H1 (cell line): ENCODE measurements around the gene DCTN2. TPM values are rescaled to one million over a fixed set of nuclear protein-coding genes. Genes with fewer than 3 reads are reported as not detected.

Experiments
- JUND ChIP-seq: IDR thresholded peaks from 2 replicates; pipeline ENCODE4 v1.6.1; 2011; ENCODE audit warnings: mild to moderate bottlenecking, improper control_type of control experiment, low read length
- KDM1A ChIP-seq: fragments of 200-600, 300-600 bp; sonication (generic); IDR thresholded peaks from 2 replicates; pipeline ENCODE4 v1.7.1; 2016; ENCODE audit warnings: mild to moderate bottlenecking, low read length, borderline replicate concordance
- PHF8 ChIP-seq: fragments of 200-600 bp; sonication (generic); conservative IDR thresholded peaks from 2 replicates; pipeline ENCODE4 v1.7.1; 2012; ENCODE audit warnings: low read depth, mild to moderate bottlenecking, inconsistent platforms, low read length, moderate library complexity
- POLR2AphosphoS5 ChIP-seq: IDR thresholded peaks from 2 replicates; pipeline ENCODE4 v1.6.1; 2011; ENCODE audit warnings: low read depth, low read length
- RBBP5 ChIP-seq: IDR thresholded peaks from 2 replicates; pipeline ENCODE4 v1.7.1; 2012; ENCODE audit warnings: low read depth, mild to moderate bottlenecking, inconsistent platforms, low read length, moderate library complexity, borderline replicate concordance
- SIX5 ChIP-seq: IDR thresholded peaks from 2 replicates; pipeline ENCODE4 v1.6.1; 2011; ENCODE audit warnings: mild to moderate bottlenecking, low read depth, low read length
- SP2 ChIP-seq: IDR thresholded peaks from 2 replicates; pipeline ENCODE4 v1.6.1; 2012; ENCODE audit warnings: mild to moderate bottlenecking, low read length, inconsistent platforms
- YY1 ChIP-seq: IDR thresholded peaks from 2 replicates; pipeline ENCODE4 v1.6.1; 2011; ENCODE audit warnings: low read depth, mild to moderate bottlenecking, low read length
- ZNF274 ChIP-seq: IDR thresholded peaks from 2 replicates; pipeline ENCODE4 v1.7.0; 2012; ENCODE audit warnings: low read length, borderline replicate concordance; ENCODE audit errors: extremely low read depth
- polyA plus RNA-seq, 7 experiments: library from polyadenylated mRNA; depleted of rRNA in 3 of 7; stranded (reverse) in 5 of 7; unstranded in 2 of 7; fragments of >200 nt in 5 of 7; fragments of 200-250 nt in 2 of 7; gene quantifications; 1 replicate in 5 of 7; 2 replicates in 1 of 7; 4 replicates in 1 of 7; pipeline versions ENCODE4 v1.2.1 to v1.2.3, GENCODE V29; 2011 to 2013; ENCODE audit warnings: missing spikeins in 2 of 7, mixed read lengths in 2 of 7
- total RNA-seq: library from RNA; stranded (reverse); fragmentation: NEBNext Ultra II Directional; extraction: Animal tissue kit (Norgen Biotek cat#: 25700); gene quantifications from 2 replicates; pipeline ENCODE4 v1.2.1, GENCODE V29; 2021
- TF ChIP-seq, protein P1 (sequence below): IDR thresholded peaks from 2 replicates; pipeline ENCODE4 v1.6.1; 2012; ENCODE audit warnings: inconsistent platforms

The DCTN2 gene
- total and polyA plus RNA-seq, 2 of the 8 experiments (the other 6 are each of a cell fraction or from before 2014, with no cell fraction given): 90.3 to 91.9 TPM

DNA sequence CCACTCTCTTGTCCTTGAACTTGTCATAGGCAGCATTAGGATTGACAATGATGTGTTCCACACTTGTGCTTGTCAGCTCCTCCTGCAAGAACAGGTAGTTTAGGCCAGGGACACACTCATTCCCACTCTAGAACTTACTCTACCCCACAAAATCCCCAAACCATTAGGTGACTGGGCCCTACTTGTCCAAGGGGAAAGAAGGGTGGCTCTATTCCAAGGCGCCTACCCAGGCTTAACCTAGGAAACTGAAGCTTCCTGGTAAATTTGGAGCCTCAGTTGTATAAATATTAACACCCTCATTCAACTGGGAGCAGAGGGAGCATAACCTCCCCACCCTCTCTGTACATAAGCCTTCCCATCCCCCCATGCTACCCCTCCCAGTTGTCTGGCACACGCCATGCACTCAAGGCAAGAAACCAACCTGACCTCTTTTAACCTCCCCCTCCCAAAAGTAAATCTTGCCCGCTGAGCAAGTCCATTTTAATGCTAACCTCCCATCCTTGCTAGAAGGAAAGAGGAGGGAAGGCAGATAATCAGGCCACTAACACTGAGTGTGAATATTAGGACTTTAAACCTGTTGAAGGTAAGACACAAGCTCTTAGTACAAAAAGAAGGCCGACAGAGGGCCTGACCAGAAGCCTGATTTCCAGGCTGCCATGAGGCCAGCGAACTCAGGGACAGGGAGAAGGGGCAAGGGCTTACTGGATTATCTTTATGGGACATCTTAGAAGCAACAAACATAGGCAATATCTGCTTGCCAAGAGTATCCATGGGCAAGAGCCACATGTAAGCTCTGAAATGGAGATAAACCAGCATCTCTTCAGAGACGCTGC, 11.0 kb downstream of the DCTN2 start (continued):
- no peak for TF ChIP-seq RBBP5
- TF ChIP-seq, protein P1, sequence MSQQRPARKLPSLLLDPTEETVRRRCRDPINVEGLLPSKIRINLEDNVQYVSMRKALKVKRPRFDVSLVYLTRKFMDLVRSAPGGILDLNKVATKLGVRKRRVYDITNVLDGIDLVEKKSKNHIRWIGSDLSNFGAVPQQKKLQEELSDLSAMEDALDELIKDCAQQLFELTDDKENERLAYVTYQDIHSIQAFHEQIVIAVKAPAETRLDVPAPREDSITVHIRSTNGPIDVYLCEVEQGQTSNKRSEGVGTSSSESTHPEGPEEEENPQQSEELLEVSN: no peak
- TF ChIP-seq KDM1A: no peak
- no peak for TF ChIP-seq SP2
- no peak for TF ChIP-seq POLR2AphosphoS5
- no peak for TF ChIP-seq ZNF274
- no peak for TF ChIP-seq YY1
- TF ChIP-seq PHF8: no peak
- TF ChIP-seq SIX5: no peak
- TF ChIP-seq JUND: no peak
